H1 (cell line): ENCODE measurements around the gene METRNL. TPM values are rescaled to one million over a fixed set of nuclear protein-coding genes. Genes with fewer than 3 reads are reported as not detected.
"Not testable (repeated sequence)": the region's sequence is repeated elsewhere in the genome, so short reads cannot be mapped to it uniquely, and the experiment has no call there.

ENCODE experiments used
- CTCF ChIA-PET: fragments of 300-600 bp; sonication (Branson Sonifier 250); formaldehyde crosslinking; loops from one replicate; lab custom pipeline; 2021; ENCODE audit not compliant: partially characterized antibody; lab: Charles Lee
- POLR2A ChIA-PET: fragments of 300-600 bp; sonication (Branson Sonifier 250); formaldehyde crosslinking; loops from one replicate; lab custom pipeline; 2021; ENCODE audit warnings: inconsistent platforms; ENCODE audit not compliant: partially characterized antibody; lab: Charles Lee
- DNase-seq, 2 experiments: peaks; one replicate each; pipeline versions ENCODE4 v3.0.0 to v3.0.0-alpha.2; 2010 to 2022; ENCODE audit warnings: low spot score in 2 of 2, low read depth in 1 of 2, mixed read lengths in 1 of 2
- FAIRE-seq: peaks from 2 replicates; lab custom pipeline; 2011; peaks lifted over from hg19 to GRCh38; lab: Jason Lieb, UNC
- H2AFZ ChIP-seq: 2 replicates; pipeline ENCODE4 v1.8.1; 2012; ENCODE audit warnings: low read length, inconsistent platforms
- H2AK5ac ChIP-seq: 2 replicates; pipeline ENCODE4 v1.6.1; 2013; ENCODE audit warnings: low read depth, low read length
- H2BK120ac ChIP-seq: replicated peaks from 2 replicates; pipeline ENCODE3; 2013; ENCODE audit warnings: low read depth, low read length, inconsistent platforms
- H2BK12ac ChIP-seq: 2 replicates; pipeline ENCODE4 v1.6.1; 2013; ENCODE audit warnings: low read depth, low read length
- H2BK15ac ChIP-seq: 2 replicates; pipeline ENCODE4 v1.6.1; 2013; ENCODE audit warnings: low read length
- H2BK20ac ChIP-seq: 2 replicates; pipeline ENCODE4 v1.6.1; 2013; ENCODE audit warnings: low read length
- H2BK5ac ChIP-seq: 2 replicates; pipeline ENCODE4 v1.6.1; 2013; ENCODE audit warnings: low read depth, low read length
- H3K14ac ChIP-seq: 2 replicates; pipeline ENCODE4 v1.6.1; 2013; ENCODE audit warnings: inconsistent platforms; ENCODE audit not compliant: insufficient read length
- H3K18ac ChIP-seq: 2 replicates; pipeline ENCODE4 v1.6.1; 2013; ENCODE audit warnings: low read length; ENCODE audit errors: extremely low read depth
- H3K23ac ChIP-seq: 2 replicates; pipeline ENCODE4 v1.6.1; 2013; ENCODE audit warnings: inconsistent platforms; ENCODE audit not compliant: insufficient read length
- H3K23me2 ChIP-seq: 2 replicates; pipeline ENCODE4 v1.6.1; 2013; ENCODE audit warnings: low read depth, low read length
- H3K27ac ChIP-seq: 2 replicates; pipeline ENCODE4 v1.6.1; 2011; ENCODE audit warnings: low read depth, low read length, inconsistent platforms
- H3K27me3 ChIP-seq, 4 experiments: replicated peaks in 1 of 4; 1 replicate in 1 of 4; 2 replicates in 3 of 4; pipeline versions ENCODE4 v1.6.1 to v1.8.1; 2011 to 2013; ENCODE audit warnings: low read length in 3 of 4, mild to moderate bottlenecking in 3 of 4, inconsistent platforms in 2 of 4, mixed read lengths in 2 of 4, moderate library complexity in 1 of 4; ENCODE audit not compliant: control insufficient read depth in 3 of 4, insufficient read depth in 3 of 4; ENCODE audit errors: extremely low read depth in 1 of 4
- H3K36me3 ChIP-seq, 4 experiments: 2 replicates each; pipeline versions ENCODE4 v1.6.1 to v1.8.1; 2011 to 2013; ENCODE audit warnings: mild to moderate bottlenecking in 4 of 4, low read length in 3 of 4, moderate library complexity in 2 of 4, control low read depth in 1 of 4, inconsistent platforms in 1 of 4; ENCODE audit not compliant: insufficient read depth in 4 of 4, control insufficient read depth in 2 of 4
- H3K4ac ChIP-seq: replicated peaks from 2 replicates; pipeline ENCODE3; 2013; ENCODE audit warnings: low read length, low read depth, mixed read lengths, inconsistent platforms; ENCODE audit not compliant: insufficient read length
- H3K4me1 ChIP-seq, 4 experiments: replicated peaks in 1 of 4; 1 replicate in 1 of 4; 2 replicates in 3 of 4; pipeline versions ENCODE4 v1.6.1 to v1.8.1; 2011 to 2013; ENCODE audit warnings: low read length in 3 of 4, inconsistent platforms in 2 of 4, mixed read lengths in 1 of 4; ENCODE audit not compliant: insufficient read depth in 4 of 4, control insufficient read depth in 3 of 4
- H3K4me2 ChIP-seq, 2 experiments: 2 replicates each; pipeline versions ENCODE4 v1.6.1 to v1.8.1; 2011 to 2013; ENCODE audit warnings: low read depth in 2 of 2, low read length in 2 of 2, control low read depth in 1 of 2, inconsistent platforms in 1 of 2, mild to moderate bottlenecking in 1 of 2; ENCODE audit not compliant: insufficient read depth in 1 of 2
- H3K4me3 ChIP-seq, 4 experiments: fragments of 200-600, 300-600 bp in 1 of 4; sonication (generic), shearing (Covaris generic), sonication (Bioruptor Twin) in 1 of 4; 2 replicates each; pipeline versions ENCODE4 v1.5.1 to v1.8.1; 2011 to 2016; ENCODE audit warnings: low read length in 4 of 4, low read depth in 3 of 4, control low read depth in 2 of 4, inconsistent platforms in 2 of 4, mild to moderate bottlenecking in 2 of 4, mixed read lengths in 1 of 4, moderate library complexity in 1 of 4; ENCODE audit not compliant: insufficient read depth in 2 of 4; ENCODE audit errors: extremely low read depth in 1 of 4
- H3K56ac ChIP-seq: replicated peaks from 2 replicates; pipeline ENCODE3; 2013; ENCODE audit warnings: low read depth, mild to moderate bottlenecking, mixed read lengths, low read length, inconsistent platforms; ENCODE audit not compliant: insufficient read length
- H3K79me1 ChIP-seq: 2 replicates; pipeline ENCODE4 v1.6.1; 2013; ENCODE audit warnings: low read depth, low read length, control low read depth
- H3K79me2 ChIP-seq, 2 experiments: 2 replicates each; pipeline versions ENCODE4 v1.6.1 to v1.8.1; 2012 to 2013; ENCODE audit warnings: low read length in 2 of 2, mild to moderate bottlenecking in 2 of 2, inconsistent platforms in 1 of 2; ENCODE audit not compliant: insufficient read depth in 2 of 2, control insufficient read depth in 1 of 2
- H3K9ac ChIP-seq, 4 experiments: replicated peaks in 1 of 4; 1 replicate in 1 of 4; 2 replicates in 3 of 4; pipeline versions ENCODE4 v1.6.1 to v1.8.1; 2011 to 2013; ENCODE audit warnings: low read depth in 3 of 4, low read length in 3 of 4, control low read depth in 2 of 4, mild to moderate bottlenecking in 2 of 4, moderate library complexity in 2 of 4, inconsistent platforms in 1 of 4; ENCODE audit errors: extremely low read depth in 1 of 4
- H3K9me3 ChIP-seq, 2 experiments: 2 replicates each; pipeline versions ENCODE4 v1.6.1 to v1.8.1; 2012 to 2013; ENCODE audit warnings: mild to moderate bottlenecking in 2 of 2, moderate library complexity in 2 of 2, control low read depth in 1 of 2, inconsistent platforms in 1 of 2, low read depth in 1 of 2, low read length in 1 of 2, mixed read lengths in 1 of 2; ENCODE audit not compliant: insufficient read depth in 2 of 2
- H4K20me1 ChIP-seq, 2 experiments: replicated peaks in 1 of 2; 2 replicates each; pipeline versions ENCODE3 to v1.8.1; 2011 to 2013; ENCODE audit warnings: inconsistent platforms in 2 of 2, low read length in 2 of 2, mild to moderate bottlenecking in 1 of 2; ENCODE audit not compliant: insufficient read depth in 2 of 2, control insufficient read depth in 1 of 2
- H4K5ac ChIP-seq: 2 replicates; pipeline ENCODE4 v1.6.1; 2013; ENCODE audit warnings: low read length, low read depth, mixed read lengths, inconsistent platforms; ENCODE audit not compliant: insufficient read length
- H4K8ac ChIP-seq: 2 replicates; pipeline ENCODE4 v1.8.0; 2013; ENCODE audit warnings: mild to moderate bottlenecking, moderate library complexity, low read length, inconsistent platforms; ENCODE audit not compliant: insufficient read depth; ENCODE audit errors: extremely low read depth
- H4K91ac ChIP-seq: replicated peaks from 2 replicates; pipeline ENCODE3; 2013; ENCODE audit warnings: low read length, mixed read lengths, inconsistent platforms; ENCODE audit not compliant: insufficient read length
- EZH2 ChIP-seq: fragments of 200-600 bp; sonication (generic); IDR thresholded peaks from 2 replicates; pipeline ENCODE4 v1.7.1; 2012; ENCODE audit warnings: low read depth, mild to moderate bottlenecking, moderate library complexity, low read length, inconsistent platforms; ENCODE audit not compliant: severe bottlenecking
- NANOG ChIP-seq: IDR thresholded peaks from 2 replicates; pipeline ENCODE4 v1.6.1; 2011; ENCODE audit warnings: low read length, low read depth, mild to moderate bottlenecking, inconsistent platforms; ENCODE audit not compliant: insufficient read depth, poor library complexity, severe bottlenecking
- PHF8 ChIP-seq: fragments of 200-600 bp; sonication (generic); conservative IDR thresholded peaks from 2 replicates; pipeline ENCODE4 v1.7.1; 2012; ENCODE audit warnings: low read depth, mild to moderate bottlenecking, inconsistent platforms, low read length, moderate library complexity
- WGBS, 2 experiments: shearing (Covaris generic) in 1 of 2; methylation state at CpG; one replicate each; pipeline versions ENCODE4 v1.1.6 to v1.1.7; 2013 to 2015; ENCODE audit warnings: low lambda C conversion rate in 2 of 2, mixed read lengths in 2 of 2, inconsistent platforms in 1 of 2, low coverage in 1 of 2, missing lambda C conversion rate in 1 of 2; ENCODE audit not compliant: insufficient replicate concordance in 2 of 2, insufficient coverage in 1 of 2, insufficient read length in 1 of 2; ENCODE audit errors: extremely low coverage in 1 of 2, missing lambda C conversion rate in 1 of 2; 5-methylcytosine and 5-hydroxymethylcytosine counted together
- polyA plus RNA-seq, 7 experiments: library from polyadenylated mRNA; depleted of rRNA in 3 of 7; stranded (reverse) in 5 of 7; unstranded in 2 of 7; fragments of >200 nt in 5 of 7; fragments of 200-250 nt in 2 of 7; gene quantifications; 1 replicate in 5 of 7; 2 replicates in 1 of 7; 4 replicates in 1 of 7; pipeline versions ENCODE4 v1.2.1 to v1.2.3, GENCODE V29; 2011 to 2013; ENCODE audit warnings: missing spikeins in 2 of 7, mixed read lengths in 2 of 7
- total RNA-seq: library from RNA; stranded (reverse); fragmentation: NEBNext Ultra II Directional; extraction: Animal tissue kit (Norgen Biotek cat#: 25700); gene quantifications from 2 replicates; pipeline ENCODE4 v1.2.1, GENCODE V29; 2021

METRNL gene
- total and polyA plus RNA-seq, 2 of the 8 experiments (the other 6 are each of a cell fraction or from before 2014, with no cell fraction given): 13.9 to 14.2 TPM

DNA sequence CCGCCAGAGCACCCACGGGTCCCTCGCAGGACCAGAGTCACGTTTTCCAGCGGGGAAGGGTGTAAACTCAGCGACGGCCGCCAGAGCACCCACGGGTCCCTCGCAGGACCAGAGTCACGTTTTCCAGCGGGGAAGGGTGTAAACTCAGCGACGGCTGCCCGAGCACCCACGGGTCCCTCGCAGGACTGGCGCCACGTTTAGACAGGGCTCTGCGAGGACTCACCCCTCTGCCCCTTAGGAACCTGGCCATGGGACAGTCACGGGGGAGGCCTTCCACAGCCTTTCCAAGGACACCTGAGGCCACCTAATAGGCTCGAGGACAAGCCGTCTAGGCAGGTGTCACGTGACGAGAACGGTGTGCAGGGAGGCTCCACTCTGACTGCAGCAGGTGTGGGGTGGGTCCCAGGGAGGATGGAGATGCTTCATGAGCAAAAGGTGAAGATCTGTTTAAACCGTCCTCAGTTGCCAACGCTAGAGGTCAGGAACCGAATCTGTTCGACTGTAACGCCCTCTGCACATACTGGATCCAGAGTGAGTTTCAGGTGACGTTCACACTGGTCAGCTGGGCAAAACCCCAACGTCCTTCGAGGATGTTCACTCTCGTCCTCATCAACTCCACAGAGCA lies 48.0 kb upstream of the METRNL start (continued):
- TF ChIP-seq NANOG (no peak), PHF8 (no peak), EZH2 (no peak)

GRCh38 chr17:83031946-83032451 lies 47.4 kb upstream of the METRNL start:
- H3K27me3 ChIP-seq, H3K4ac ChIP-seq, H4K5ac ChIP-seq, H4K8ac ChIP-seq, H3K56ac ChIP-seq, H3K9ac ChIP-seq, H2BK120ac ChIP-seq, H3K79me2 ChIP-seq, H3K79me1 ChIP-seq, H2BK15ac ChIP-seq, H4K91ac ChIP-seq, H3K23me2 ChIP-seq, H3K23ac ChIP-seq, FAIRE-seq, H3K4me2 ChIP-seq, CTCF ChIA-PET, H3K4me1 ChIP-seq, H3K27ac ChIP-seq, H4K20me1 ChIP-seq, H2BK20ac ChIP-seq, H2AFZ ChIP-seq, H2AK5ac ChIP-seq, H3K18ac ChIP-seq, DNase-seq, H2BK12ac ChIP-seq, H3K36me3 ChIP-seq, H3K4me3 ChIP-seq, H3K14ac ChIP-seq, H2BK5ac ChIP-seq: not testable (repeated sequence)
- WGBS, 2 experiments: 93% methylated on average over 25 of the region's 33 CpGs; no CpG with 5 or more reads in 1 of the 2 experiments
- POLR2A ChIA-PET: interaction anchor here (0.8 kb wide), 1 partner anchor 9 kb away, joined by 3 read pairs; no protein-coding TSS in a partner anchor
- peaks cover 2 to 13% of the 10 kb centered on the region in 2 experiments; a peak in 2 of 4 replicates for H3K9me3 ChIP-seq
